Tibial nerve (tissue), 4 donors: ENCODE measurements around the gene ADIPOR2. TPM values are rescaled to one million over a fixed set of nuclear protein-coding genes. Genes with fewer than 3 reads are reported as not detected.

Source experiments
- DNase-seq, 2 donors: peaks; one replicate each; pipeline ENCODE4 v3.0.0-alpha.2; 2019; ENCODE audit warnings: low spot score in 2 of 2
- H3K27ac ChIP-seq, 4 donors: fragments of 200-600 bp; sonication (generic) in 3 of 4; one replicate each; pipeline ENCODE4 v1.5.1; 2017 to 2019; ENCODE audit warnings: mild to moderate bottlenecking in 1 of 4
- H3K27me3 ChIP-seq, 2 donors: fragments of 200-600 bp; sonication (generic) in 1 of 2; one replicate each; pipeline versions ENCODE4 v1.5.1 to v1.6.0; 2017 to 2019
- H3K36me3 ChIP-seq, 3 donors: fragments of 200-600 bp; sonication (generic); one replicate each; pipeline ENCODE4 v1.5.1; 2018 to 2019
- H3K4me1 ChIP-seq, 4 donors: fragments of 200-600 bp; sonication (generic) in 3 of 4; one replicate each; pipeline ENCODE4 v1.5.1; 2017 to 2019
- H3K4me3 ChIP-seq, 4 donors: fragments of 200-600 bp; sonication (generic) in 3 of 4; one replicate each; pipeline ENCODE4 v1.5.1; 2017 to 2019; ENCODE audit warnings: mild to moderate bottlenecking in 1 of 4, moderate library complexity in 1 of 4
- H3K9me3 ChIP-seq, 4 donors: fragments of 200-600 bp; sonication (generic) in 3 of 4; one replicate each; pipeline ENCODE4 v1.5.1; 2017 to 2019
- CTCF ChIP-seq, 5 experiments: fragments of 200-600 bp in 3 of 5; fragments of 450-650 bp in 2 of 5; sonication (generic) in 3 of 5; IDR thresholded peaks; one replicate each; pipeline ENCODE4 v1.5.1; 2016 to 2019; ENCODE audit warnings: antibody characterized with exemption in 5 of 5, mild to moderate bottlenecking in 3 of 5, moderate library complexity in 2 of 5
- EP300 ChIP-seq, 2 donors: sonication (generic); formaldehyde crosslinking; IDR thresholded peaks; one replicate each; pipeline ENCODE4 v1.6.1; 2017; ENCODE audit warnings: antibody characterized with exemption in 2 of 2, mild to moderate bottlenecking in 1 of 2
- POLR2A ChIP-seq, 2 donors: fragments of 450-650 bp; IDR thresholded peaks; one replicate each; pipeline ENCODE4 v1.6.1; 2017; ENCODE audit warnings: antibody characterized with exemption in 2 of 2, mild to moderate bottlenecking in 2 of 2, moderate library complexity in 2 of 2
- WGBS, 2 donors: methylation state at CpG; one replicate each; pipeline ENCODE4 v1.1.5; 2018; 5-methylcytosine and 5-hydroxymethylcytosine counted together
- total RNA-seq, 4 donors: library from RNA; depleted of rRNA; stranded (reverse); fragments of >200 nt; gene quantifications; one replicate each; pipeline ENCODE4 v1.1.0, GENCODE V29; 2016

Gene ADIPOR2
- total RNA-seq, 4 donors from 2014 or later, result 66.6 to 123 (median 72.1) TPM

DNA sequence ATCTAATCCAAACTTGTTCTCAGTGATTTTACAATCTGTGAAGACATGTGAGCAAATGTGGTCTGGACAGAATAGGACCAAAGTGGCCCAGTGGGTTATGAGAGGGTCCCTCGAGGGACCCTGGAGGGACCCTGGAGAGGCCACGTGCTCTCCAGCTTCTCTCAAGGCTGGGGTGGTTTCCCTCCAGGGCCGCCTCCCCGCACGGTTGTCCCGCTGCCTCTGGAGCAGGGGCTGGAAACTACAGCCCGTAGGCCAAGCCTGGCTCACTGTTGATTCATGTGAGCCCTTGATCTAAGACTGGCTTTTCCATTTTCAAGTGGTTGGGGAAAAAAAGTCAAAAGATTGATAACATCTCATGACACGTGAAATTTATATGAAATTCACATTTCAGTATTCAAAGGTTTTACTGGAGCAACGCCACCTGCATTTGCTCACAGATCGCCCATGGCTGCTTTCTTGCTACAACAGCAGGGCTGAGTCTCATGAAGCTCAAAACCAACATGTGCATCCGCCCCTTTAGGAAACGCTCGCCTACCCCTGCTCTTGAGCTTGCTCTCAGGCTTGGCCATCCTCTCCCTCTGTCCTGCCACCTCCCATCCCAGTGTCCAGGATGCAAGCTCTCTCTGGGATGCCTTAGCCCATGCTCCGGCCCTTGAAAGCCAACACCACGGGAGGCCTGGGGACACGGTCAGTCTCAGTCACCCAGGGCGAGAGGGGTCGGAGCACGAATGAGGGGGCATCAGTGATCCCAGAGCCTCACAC is 117.3 kb downstream of the ADIPOR2 start:
- Histone ChIP-seq H3K4me3 (no peak overlapping the region), H3K4me1 (peaks cover 0 to 31% (median 3%) of the 10 kb centered on the region in 4 donors), H3K36me3 (no peaks in the 10 kb centered on the region), H3K27ac (no peak overlapping the region), H3K9me3 (no peaks in the 10 kb centered on the region), H3K27me3 (no peaks in the 10 kb centered on the region)
- DNase-seq, result no peak
- TF ChIP-seq POLR2A (IDR thresholded peaks at IDR 0.05) (no peak), EP300 (IDR thresholded peaks at IDR 0.05) (no peak), CTCF (IDR thresholded peaks at IDR 0.05) (no peak)
- WGBS, 2 donors, result 87 to 90% methylated on average over 19 of the region's 19 CpGs

GRCh38 chr12:1808798-1809480 is 118.1 kb downstream of the ADIPOR2 start:
- H3K9me3 ChIP-seq, result no peaks in the 10 kb centered on the region
- H3K36me3 ChIP-seq, result no peaks in the 10 kb centered on the region
- WGBS, 2 donors, result 87% methylated on average over 22 of the region's 22 CpGs
- no peak overlapping the region for H3K27ac ChIP-seq
- peaks cover 0 to 38% (median 6%) of the 10 kb centered on the region in 4 donors for H3K4me1 ChIP-seq
- no peaks in the 10 kb centered on the region for H3K27me3 ChIP-seq
- H3K4me3 ChIP-seq, result no peak overlapping the region
- no peak for DNase-seq
- TF ChIP-seq CTCF (IDR thresholded peaks at IDR 0.05) (no peak), EP300 (IDR thresholded peaks at IDR 0.05) (no peak), POLR2A (IDR thresholded peaks at IDR 0.05) (no peak)

DNA sequence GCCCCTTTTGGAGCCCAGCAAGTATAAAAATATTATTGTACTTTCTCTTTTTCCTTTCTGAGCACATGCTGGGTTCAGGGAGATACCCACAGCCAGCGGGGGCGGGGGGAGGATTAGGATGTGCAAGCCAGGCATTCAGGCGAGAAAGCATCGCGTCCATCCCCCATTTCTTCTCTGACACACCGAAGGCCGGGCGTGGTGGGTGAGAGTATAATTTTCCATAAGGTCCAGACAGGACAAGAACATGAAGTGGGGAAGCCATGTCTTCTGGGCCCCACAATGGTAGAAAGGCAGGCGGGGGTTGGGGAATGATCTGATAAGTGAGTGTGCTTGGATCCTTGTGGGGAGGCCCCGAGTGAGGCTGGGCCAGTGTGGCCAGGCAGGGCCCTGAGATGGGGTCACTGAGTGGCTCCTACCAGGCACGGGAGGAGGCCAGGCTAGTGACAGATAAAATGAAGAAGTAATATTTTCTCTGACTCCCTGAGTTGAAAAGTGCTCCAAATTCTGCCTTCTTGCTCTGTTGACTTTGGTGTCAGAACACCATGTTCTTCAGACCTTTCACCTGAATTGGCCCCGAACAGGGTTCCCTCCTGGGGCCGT is 118.8 kb downstream of the ADIPOR2 start:
- H3K9me3 ChIP-seq, result no peaks in the 10 kb centered on the region
- no peak for DNase-seq
- peak overlapping the region in 2 of 4 donors; percentile 12 to 70 for H3K27ac ChIP-seq
- TF ChIP-seq EP300 (IDR thresholded peaks at IDR 0.05) (no peak), POLR2A (IDR thresholded peaks at IDR 0.05) (no peak), CTCF (IDR thresholded peaks at IDR 0.05) (no peak)
- H3K36me3 ChIP-seq, result no peaks in the 10 kb centered on the region
- H3K27me3 ChIP-seq, result no peaks in the 10 kb centered on the region
- H3K4me3 ChIP-seq, result no peak overlapping the region
- peaks cover 0 to 39% (median 5%) of the 10 kb centered on the region in 4 donors for H3K4me1 ChIP-seq
- 87 to 89% methylated on average over 13 of the region's 13 CpGs for WGBS, 2 donors

DNA sequence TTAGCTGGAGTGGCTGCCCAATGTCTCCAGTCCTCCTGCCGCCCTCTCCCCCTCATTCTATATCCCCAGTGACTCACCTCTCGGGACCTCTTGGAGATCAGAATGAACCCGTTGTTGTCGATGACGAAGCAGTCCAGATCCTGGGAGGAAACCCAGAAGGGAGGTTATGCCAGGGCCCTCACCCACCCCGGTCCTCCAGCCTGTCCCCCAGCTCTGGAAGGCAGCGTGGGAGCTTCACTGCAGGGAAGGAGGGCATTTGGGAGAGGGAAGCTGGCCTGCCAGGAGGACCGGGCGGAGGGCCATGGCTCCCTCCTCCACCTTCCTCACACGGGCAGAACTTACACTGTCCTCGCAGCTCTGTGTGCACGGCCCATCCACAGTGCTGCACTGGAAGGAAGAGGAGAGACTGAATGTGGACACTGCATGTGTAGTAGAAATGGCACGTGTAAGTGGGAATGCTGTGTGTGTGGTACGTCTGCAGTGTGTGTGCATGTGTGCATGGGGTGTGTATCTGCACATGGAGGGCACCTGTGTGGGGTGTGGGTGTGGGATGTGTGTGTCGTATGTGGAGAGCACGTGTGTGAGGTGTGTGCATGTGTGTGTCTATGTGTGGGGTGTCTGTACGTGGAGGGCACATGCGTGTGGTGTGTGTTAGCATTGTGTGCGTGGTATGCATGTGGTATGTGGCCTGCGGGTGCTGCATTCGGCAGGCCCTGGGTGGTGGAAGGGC is 119.5 kb downstream of the ADIPOR2 start:
- no peak for DNase-seq
- Histone ChIP-seq H3K27ac (peak overlapping the region in 2 of 4 donors; percentile 46 to 86), H3K4me1 (peaks cover 0 to 39% (median 4%) of the 10 kb centered on the region in 4 donors), H3K27me3 (no peaks in the 10 kb centered on the region), H3K4me3 (no peak overlapping the region), H3K36me3 (no peaks in the 10 kb centered on the region), H3K9me3 (no peaks in the 10 kb centered on the region)
- TF ChIP-seq POLR2A (IDR thresholded peaks at IDR 0.05), result no peak
- no peak for TF ChIP-seq EP300 (IDR thresholded peaks at IDR 0.05)
- no peak for TF ChIP-seq CTCF (IDR thresholded peaks at IDR 0.05)
- WGBS, 2 donors, result 81 to 83% methylated on average over 21 of the region's 21 CpGs
